ENCODE results near the gene NFRKB. TPM values are rescaled to one million over a fixed set of nuclear protein-coding genes. Genes with fewer than 3 reads are reported as not detected.
"Not testable (repeated sequence)": the region's sequence is repeated elsewhere in the genome, so short reads cannot be mapped to it uniquely, and the experiment has no call there.

NFRKB gene
- total RNA-seq, 8 experiments from 2014 or later, result 9.9 to 30.8 (median 16.2) TPM

- in situ Hi-C loops (cut with MboI; ENCODE audit: low pct_unique_long_range_greater_than_20kb in 2 of 9, low sequenced_read_pairs in 9 of 9, unreplicated experiment in 9 of 9), result no loop called here
- ATAC-seq (replicated peaks in 6 of 8), result peak in 4 of 8 experiments; percentile 50 to 64 (median 58)
- no peak overlapping the region for H3K4me3 ChIP-seq
- no peak overlapping the region for H3K27ac ChIP-seq
- no peaks in the 10 kb centered on the region for H3K4me1 ChIP-seq (replicated peaks in 1 of 2)
- 18 to 80% (median 57%) methylated on average over 1 to 5 of the region's 10 CpGs; no CpG with 5 or more reads in 2 of the 10 experiments for WGBS, 10 experiments
Measured at GRCh38 chr11:129853518-129854231, 41.7 kb downstream of the NFRKB start.

DNA sequence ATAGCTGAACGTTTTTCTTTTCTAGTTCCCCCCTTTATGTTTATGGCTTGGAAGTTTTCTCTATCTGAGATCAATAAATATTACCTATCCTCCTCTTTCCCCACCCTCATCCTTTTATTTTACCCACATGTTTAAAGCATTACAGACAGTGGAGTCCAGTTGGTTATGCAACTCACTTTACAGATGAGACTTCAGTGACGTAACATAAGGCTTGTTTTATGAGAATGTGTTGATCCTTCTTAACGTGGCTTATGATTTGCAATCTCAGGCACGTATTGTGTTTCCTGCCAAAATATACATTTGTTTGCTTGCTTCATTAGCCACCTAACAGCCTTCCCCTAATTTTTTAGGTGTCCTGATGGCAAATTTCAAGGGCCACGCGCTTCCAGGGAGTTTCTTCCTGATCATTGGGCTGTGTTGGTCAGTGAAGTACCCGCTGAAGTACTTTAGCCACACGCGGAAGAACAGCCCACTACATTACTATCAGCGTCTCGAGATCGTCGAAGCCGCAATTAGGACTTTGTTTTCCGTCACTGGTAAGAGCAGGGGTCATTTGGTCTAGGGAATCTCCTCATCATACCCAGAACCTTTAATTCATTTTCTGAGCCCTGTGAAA lies 43.1 kb downstream of the NFRKB start:
- ATAC-seq (replicated peaks in 6 of 8), result no peak
- Histone ChIP-seq H3K4me1 (replicated peaks in 1 of 2) (no peaks in the 10 kb centered on the region), H3K4me3 (no peak overlapping the region), H3K27ac (no peak overlapping the region)
- in situ Hi-C loops (cut with MboI; ENCODE audit: low pct_unique_long_range_greater_than_20kb in 2 of 9, low sequenced_read_pairs in 9 of 9, unreplicated experiment in 9 of 9), result no loop called here
- WGBS, 10 experiments, result 40 to 100% (median 69%) methylated on average over 1 to 13 of the region's 15 CpGs; no CpG with 5 or more reads in 1 of the 10 experiments

- Histone ChIP-seq H3K27ac (no peak overlapping the region), H3K4me1 (replicated peaks in 1 of 2) (no peaks in the 10 kb centered on the region), H3K4me3 (no peak overlapping the region)
- in situ Hi-C loops (cut with MboI; ENCODE audit: low pct_unique_long_range_greater_than_20kb in 2 of 9, low sequenced_read_pairs in 9 of 9, unreplicated experiment in 9 of 9), result no loop called here
- no peak for ATAC-seq (replicated peaks in 6 of 8)
- WGBS, 10 experiments, result 66 to 100% (median 80%) methylated on average over 2 to 5 of the region's 15 CpGs; no CpG with 5 or more reads in 1 of the 10 experiments
Measured at GRCh38 chr11:129849447-129850130, 45.8 kb downstream of the NFRKB start.

DNA sequence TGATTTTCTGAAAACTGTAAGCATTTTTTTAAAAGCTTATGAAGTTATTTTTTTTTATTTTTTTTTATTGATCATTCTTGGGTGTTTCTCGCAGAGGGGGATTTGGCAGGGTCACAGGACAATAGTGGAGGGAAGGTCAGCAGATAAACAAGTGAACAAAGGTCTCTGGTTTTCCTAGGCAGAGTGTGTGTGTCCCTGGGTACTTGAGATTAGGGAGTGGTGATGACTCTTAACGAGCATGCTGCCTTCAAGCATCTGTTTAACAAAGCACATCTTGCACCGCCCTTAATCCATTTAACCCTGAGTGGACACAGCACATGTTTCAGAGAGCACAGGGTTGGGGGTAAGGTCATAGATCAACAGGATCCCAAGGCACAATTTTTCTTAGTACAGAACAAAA lies 48.0 kb downstream of the NFRKB start:
- no CpG with 5 or more reads among the region's 3 CpGs for WGBS, 10 experiments
- in situ Hi-C loops (cut with MboI; ENCODE audit: low pct_unique_long_range_greater_than_20kb in 2 of 9, low sequenced_read_pairs in 9 of 9, unreplicated experiment in 9 of 9); H3K4me1 ChIP-seq (replicated peaks in 1 of 2); H3K4me3 ChIP-seq; H3K27ac ChIP-seq: not testable (repeated sequence)
- ATAC-seq (replicated peaks in 6 of 8), result peak in 1 of 8 experiments; percentile 17

DNA sequence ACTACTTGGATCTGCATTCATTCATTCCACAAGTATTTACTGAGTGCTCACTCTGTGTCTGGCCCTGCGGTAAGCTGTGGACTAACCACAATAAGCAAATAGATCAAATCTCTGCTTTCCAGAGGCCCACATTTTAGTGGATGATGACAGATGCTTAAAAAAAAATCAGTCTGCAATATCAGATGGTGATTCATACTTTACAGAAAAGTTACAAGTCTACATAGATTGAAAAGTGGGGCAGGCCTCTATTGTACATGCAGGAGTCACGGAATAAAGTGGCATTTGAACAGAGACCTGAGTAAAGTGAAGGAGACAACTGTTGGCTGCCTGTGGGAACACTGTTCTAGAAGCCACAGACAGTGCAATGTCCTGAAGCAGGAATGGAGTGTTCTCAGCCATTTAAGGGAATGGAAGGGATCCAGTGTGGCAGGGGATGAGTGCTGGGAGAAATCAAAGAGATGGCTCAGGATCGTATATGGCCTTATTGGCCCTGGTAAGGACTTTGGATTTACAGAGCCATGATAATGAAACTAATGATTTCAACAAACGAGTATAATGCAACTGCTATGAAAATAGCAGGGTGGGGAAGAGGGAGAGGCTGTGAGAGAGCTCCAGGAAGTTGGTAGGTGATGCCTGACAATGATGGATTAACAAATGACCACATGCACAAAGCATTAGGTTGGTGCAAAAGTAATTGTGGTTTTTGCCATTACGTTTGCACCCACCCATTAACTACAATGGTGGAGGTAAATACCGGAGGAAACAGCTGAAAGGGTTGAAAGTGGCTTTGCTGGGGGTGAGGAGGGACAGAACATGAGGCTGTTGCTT lies 48.7 kb downstream of the NFRKB start:
- ATAC-seq (replicated peaks in 6 of 8), result peak in 4 of 8 experiments; percentile 65 to 93 (median 77)
- in situ Hi-C loops (cut with MboI; ENCODE audit: low pct_unique_long_range_greater_than_20kb in 2 of 9, low sequenced_read_pairs in 9 of 9, unreplicated experiment in 9 of 9), result no loop called here
- no peak overlapping the region for H3K4me3 ChIP-seq
- WGBS, 10 experiments, result 0 to 92% (median 78%) methylated on average over 1 to 6 of the region's 6 CpGs
- H3K4me1 ChIP-seq (replicated peaks in 1 of 2), result no peaks in the 10 kb centered on the region
- no peak overlapping the region for H3K27ac ChIP-seq

Other genes with a start within 250 kb of the NFRKB start
- gene TMEM45B, start 79.7 kb downstream of the NFRKB start, total RNA-seq, result under 1 TPM; 0.11 to 0.58 (median 0.21) TPM
- 10 to 100 TPM in 1 of 8 experiments, 1 to 10 TPM in 7; 4.1 to 12.3 (median 5.3) TPM for gene PRDM10, start 107.3 kb upstream of the NFRKB start, total RNA-seq
- 1,000 to 10,000 TPM in 1 of 8 experiments, 100 to 1,000 TPM in 7; 125 to 1,363 (median 350) TPM for gene APLP2, start 174.3 kb upstream of the NFRKB start, total RNA-seq